GM19035 (cell line): ENCODE data around the gene IGSF9.
A peak's percentile ranks its signal among the peaks of the same experiment; 100 is the strongest.
"Not testable (repeated sequence)": the region's sequence is repeated elsewhere in the genome, so short reads cannot be mapped to it uniquely, and the experiment has no call there.

Experiments
- ATAC-seq: cut with Tn5 transposase; IDR thresholded peaks from one replicate; pipeline ENCODE4 v1.9.1; 2021; ENCODE audit not compliant: unreplicated experiment

The IGSF9 gene

GRCh38 chr1:159921251-159921650 is 24.2 kb downstream of the IGSF9 start:
- ATAC-seq, result peak; percentile 29

- ATAC-seq, result no peak
Observed at GRCh38 chr1:159920651-159921050, 24.8 kb downstream of the IGSF9 start.

- ATAC-seq, result no peak
Observed at GRCh38 chr1:159920202-159920601, 25.2 kb downstream of the IGSF9 start.

- no peak for ATAC-seq
Observed at GRCh38 chr1:159919236-159919865, 26.1 kb downstream of the IGSF9 start.

- ATAC-seq, result no peak
Observed at GRCh38 chr1:159918352-159919200, 26.8 kb downstream of the IGSF9 start.

- ATAC-seq, result no peak
Observed at GRCh38 chr1:159917533-159918351, 27.7 kb downstream of the IGSF9 start.

- ATAC-seq, result no peak
Observed at GRCh38 chr1:159916242-159917051, 29.0 kb downstream of the IGSF9 start.

GRCh38 chr1:159915571-159916241 is 29.7 kb downstream of the IGSF9 start:
- ATAC-seq, result no peak

GRCh38 chr1:159914252-159915018 is 31.0 kb downstream of the IGSF9 start:
- ATAC-seq, result no peak

- ATAC-seq, result no peak
Observed at GRCh38 chr1:159913451-159914192, 31.8 kb downstream of the IGSF9 start.

GRCh38 chr1:159911326-159912070 is 33.9 kb downstream of the IGSF9 start:
- ATAC-seq, result no peak

GRCh38 chr1:159908031-159908940 is 37.1 kb downstream of the IGSF9 start:
- no peak for ATAC-seq

- ATAC-seq, result no peak
Observed at GRCh38 chr1:159906960-159907359, 38.5 kb downstream of the IGSF9 start.

GRCh38 chr1:159904036-159904435 is 41.4 kb downstream of the IGSF9 start:
- not testable (repeated sequence) for ATAC-seq

- ATAC-seq, result no peak
Observed at GRCh38 chr1:159902541-159902940, 42.9 kb downstream of the IGSF9 start.

GRCh38 chr1:159900755-159901360 is 44.6 kb downstream of the IGSF9 start:
- ATAC-seq, result no peak
